ENCODE data around the gene SNPH.

The SNPH gene

DNA sequence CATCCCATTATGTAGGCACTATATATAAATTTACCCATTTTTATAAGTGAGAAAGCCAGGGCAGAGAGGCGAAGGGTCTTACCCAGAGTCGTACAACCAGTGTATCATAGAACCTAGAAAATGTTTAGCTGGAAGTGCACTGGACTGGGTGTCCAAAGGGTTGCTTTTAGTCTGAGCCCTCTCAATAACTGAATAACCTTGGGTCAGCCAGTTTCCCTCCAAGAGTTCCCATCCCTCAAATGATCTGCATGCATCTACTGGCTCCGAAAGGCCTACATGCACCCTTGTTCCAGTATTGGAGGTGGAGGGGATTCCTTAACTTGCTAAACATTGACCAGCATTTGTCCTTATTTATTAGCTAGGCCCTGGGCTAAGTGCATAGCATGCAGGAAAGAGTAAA, 3.8 kb downstream of the SNPH start:
- no peak overlapping the region for H3K4me3 ChIP-seq (ENCODE audit: low read depth, low read length)
- no peak for DNase-seq (ENCODE audit: low read depth)
- TF ChIP-seq, protein P1, sequence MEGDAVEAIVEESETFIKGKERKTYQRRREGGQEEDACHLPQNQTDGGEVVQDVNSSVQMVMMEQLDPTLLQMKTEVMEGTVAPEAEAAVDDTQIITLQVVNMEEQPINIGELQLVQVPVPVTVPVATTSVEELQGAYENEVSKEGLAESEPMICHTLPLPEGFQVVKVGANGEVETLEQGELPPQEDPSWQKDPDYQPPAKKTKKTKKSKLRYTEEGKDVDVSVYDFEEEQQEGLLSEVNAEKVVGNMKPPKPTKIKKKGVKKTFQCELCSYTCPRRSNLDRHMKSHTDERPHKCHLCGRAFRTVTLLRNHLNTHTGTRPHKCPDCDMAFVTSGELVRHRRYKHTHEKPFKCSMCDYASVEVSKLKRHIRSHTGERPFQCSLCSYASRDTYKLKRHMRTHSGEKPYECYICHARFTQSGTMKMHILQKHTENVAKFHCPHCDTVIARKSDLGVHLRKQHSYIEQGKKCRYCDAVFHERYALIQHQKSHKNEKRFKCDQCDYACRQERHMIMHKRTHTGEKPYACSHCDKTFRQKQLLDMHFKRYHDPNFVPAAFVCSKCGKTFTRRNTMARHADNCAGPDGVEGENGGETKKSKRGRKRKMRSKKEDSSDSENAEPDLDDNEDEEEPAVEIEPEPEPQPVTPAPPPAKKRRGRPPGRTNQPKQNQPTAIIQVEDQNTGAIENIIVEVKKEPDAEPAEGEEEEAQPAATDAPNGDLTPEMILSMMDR (IDR thresholded peaks at IDR 0.05; ENCODE audit: low read depth, low read length, missing control alignments): no peak
- in situ Hi-C loops (cut with HindIII; ENCODE audit: low sequenced_read_pairs): no loop called here

DNA sequence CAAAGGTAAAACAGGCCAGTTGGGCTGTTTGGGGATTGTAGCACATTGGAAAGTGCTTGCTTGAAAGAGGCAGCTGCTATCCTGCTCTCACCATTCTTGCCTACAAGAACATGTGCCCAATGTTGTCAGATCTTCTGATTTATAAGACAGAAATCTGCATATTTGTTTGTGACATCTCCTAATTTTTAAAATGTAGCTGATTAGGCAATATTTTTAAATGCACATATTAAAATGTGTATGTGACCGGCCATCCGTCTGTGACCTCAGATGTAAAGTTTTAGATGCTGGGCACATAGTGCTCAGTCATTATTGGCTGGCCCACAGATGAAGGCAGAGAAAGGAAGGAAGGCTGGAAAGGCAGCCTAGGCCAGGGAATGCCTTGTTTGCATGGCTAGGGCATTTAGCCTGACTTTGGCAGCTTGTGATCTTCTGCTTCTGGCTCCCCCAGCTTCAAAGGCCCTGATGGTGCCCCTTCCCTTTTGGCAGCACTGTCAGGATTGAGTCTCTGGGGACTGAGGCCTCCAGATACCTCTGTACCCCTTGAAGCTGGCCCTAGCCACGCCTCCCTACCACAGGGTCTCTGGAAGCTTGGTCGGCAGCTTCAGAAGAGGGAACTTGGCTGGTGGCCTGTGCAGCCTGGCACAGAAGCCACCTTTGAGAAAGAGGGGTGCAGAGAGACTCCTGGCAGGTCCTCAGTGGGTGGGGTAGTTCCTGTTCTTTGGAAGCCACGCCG, 6.4 kb downstream of the SNPH start:
- DNase-seq (ENCODE audit: low read depth): no peak
- H3K4me3 ChIP-seq (ENCODE audit: low read depth, low read length): no peak overlapping the region
- in situ Hi-C loops (cut with HindIII; ENCODE audit: low sequenced_read_pairs): no loop called here
- TF ChIP-seq, protein P1 (IDR thresholded peaks at IDR 0.05; ENCODE audit: low read depth, low read length, missing control alignments): no peak

DNA sequence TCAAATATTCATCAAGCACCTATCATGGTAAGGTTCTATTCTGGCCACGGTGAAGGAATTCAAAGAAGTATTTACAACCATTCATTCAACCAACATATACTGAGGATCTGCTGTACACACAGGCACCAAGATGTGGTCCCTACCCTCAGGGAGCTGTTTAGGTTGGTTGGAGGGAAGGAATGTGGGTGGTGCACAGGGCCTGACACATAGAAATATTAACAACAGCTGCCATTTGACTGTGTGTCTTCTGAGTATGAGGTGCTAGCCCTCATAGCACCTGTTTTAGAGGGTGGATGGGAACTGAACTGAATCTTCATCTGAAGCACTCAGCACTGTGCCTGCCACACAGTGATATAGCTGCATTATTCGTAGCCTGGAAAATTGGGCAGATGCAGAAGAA, 7.3 kb downstream of the SNPH start:
- in situ Hi-C loops (cut with HindIII; ENCODE audit: low sequenced_read_pairs): no loop called here
- DNase-seq (ENCODE audit: low read depth): no peak
- no peak overlapping the region for H3K4me3 ChIP-seq (ENCODE audit: low read depth, low read length)
- TF ChIP-seq, protein P1 (IDR thresholded peaks at IDR 0.05; ENCODE audit: low read depth, low read length, missing control alignments): no peak

DNA sequence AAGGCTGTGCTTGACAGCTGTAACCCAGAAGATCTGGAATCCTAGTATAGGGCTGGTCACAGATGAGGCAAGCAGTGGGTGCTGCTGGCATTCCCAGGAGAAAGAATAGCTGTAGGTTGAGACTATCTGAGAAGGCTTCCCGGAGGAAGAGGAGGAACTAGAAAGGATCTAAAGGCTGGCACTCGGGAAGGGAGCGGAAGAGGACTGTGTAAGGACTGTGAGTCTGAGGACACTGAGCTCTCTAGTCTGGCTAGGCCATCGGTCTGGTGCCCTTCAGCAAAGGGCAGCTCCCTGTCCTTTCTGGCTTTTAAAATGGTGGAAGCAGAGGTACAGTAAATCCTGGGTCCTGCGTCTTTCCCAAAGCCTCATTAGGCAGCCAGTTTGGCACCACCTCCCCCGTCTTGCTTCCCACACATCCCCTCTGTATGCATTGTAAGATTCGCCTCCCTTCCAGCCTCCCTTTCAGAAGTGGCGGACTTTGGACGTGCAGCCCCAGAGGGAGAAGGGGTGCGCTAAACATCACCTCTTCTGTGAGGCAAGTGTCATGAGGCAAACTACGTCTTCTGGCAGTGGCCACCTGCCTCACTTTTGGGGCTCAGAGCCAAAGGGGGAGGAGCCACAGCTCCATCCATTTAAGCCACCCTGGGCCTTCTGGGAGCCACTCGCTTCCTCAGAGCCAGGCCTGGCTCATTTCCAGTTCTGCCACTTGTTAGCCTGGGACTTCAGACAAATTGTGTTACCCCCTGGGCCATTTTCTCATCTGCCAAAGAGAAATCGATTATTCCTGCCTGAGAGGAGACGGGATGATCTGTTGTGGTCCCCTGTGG, 8.6 kb downstream of the SNPH start:
- TF ChIP-seq, protein P1 (IDR thresholded peaks at IDR 0.05; ENCODE audit: low read depth, low read length, missing control alignments): no peak
- DNase-seq (ENCODE audit: low read depth): no peak
- in situ Hi-C loops (cut with HindIII; ENCODE audit: low sequenced_read_pairs): no loop called here
- H3K4me3 ChIP-seq (ENCODE audit: low read depth, low read length): no peak overlapping the region

DNA sequence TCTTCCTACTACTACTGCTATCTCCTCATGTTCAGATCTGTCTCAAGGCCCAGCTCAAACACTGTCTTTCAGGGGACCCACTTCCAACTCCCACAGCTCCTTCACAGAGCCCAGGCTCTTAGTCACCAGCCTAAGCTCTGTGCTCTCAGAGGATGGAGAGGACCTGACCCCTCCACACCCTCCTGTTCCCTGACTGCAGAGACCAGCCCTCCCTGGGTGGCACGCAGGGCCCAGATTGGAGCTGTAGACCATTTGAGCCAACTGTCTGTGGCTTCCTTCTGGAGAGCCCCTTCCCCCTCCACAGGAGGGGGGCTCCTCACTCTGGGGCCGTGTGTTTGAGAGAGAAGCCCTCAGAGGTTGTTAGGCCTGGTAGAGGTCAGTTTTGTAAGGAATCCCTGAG, 9.8 kb downstream of the SNPH start:
- no peak overlapping the region for H3K4me3 ChIP-seq (ENCODE audit: low read depth, low read length)
- in situ Hi-C loops (cut with HindIII; ENCODE audit: low sequenced_read_pairs): no loop called here
- TF ChIP-seq, protein P1 (IDR thresholded peaks at IDR 0.05; ENCODE audit: low read depth, low read length, missing control alignments): no peak
- no peak for DNase-seq (ENCODE audit: low read depth)

DNA sequence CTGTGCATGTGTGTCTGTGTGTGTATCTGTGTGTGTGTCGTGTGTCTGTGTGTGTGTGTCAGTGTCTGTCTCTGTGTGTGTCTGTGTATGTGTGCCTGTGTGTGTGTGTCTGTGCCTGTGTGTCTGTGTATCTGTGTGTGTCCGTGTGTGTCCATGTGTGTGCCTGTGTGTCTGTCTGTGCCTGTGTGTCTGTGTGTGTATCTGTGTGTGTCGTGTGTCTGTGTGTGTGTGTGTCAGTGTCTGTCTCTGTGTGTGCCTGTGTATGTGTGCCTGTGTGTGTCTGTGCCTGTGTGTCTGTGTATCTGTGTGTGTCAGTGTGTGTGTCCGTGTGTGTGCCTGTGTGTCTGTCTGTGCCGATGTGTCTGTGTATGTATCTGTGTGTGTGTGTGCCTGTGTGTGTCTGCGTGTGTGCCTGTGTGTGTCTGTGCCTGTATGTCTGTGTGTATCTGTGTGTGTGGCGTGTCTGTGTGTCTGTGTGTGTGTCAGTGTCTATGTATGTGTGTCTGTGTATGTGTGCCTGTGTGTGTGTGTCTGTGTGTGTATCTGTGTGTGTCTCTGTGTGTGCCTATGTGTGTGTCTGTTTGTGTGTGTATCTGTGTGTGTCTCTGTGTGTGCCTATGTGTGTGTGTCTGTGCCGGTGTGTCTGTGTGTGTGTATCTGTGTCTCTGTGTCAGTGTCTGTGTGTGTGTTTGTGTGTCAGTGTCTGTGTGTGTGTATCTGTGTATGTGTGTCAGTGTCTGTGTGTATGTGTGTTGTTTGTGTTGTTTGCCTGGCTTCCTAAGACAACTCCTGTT, 11.6 kb downstream of the SNPH start:
- TF ChIP-seq, protein P1 (IDR thresholded peaks at IDR 0.05; ENCODE audit: low read depth, low read length, missing control alignments): no peak
- in situ Hi-C loops (cut with HindIII; ENCODE audit: low sequenced_read_pairs): no loop called here
- no peak for DNase-seq (ENCODE audit: low read depth)
- no peak overlapping the region for H3K4me3 ChIP-seq (ENCODE audit: low read depth, low read length)
